Parathyroid adenoma (tissue), 2 donors: ENCODE results near the gene PLA2R1.

Experiments
- H2AFZ ChIP-seq: fragments of 300-600 bp; sonication (generic); one replicate; pipeline ENCODE4 v1.7.0; 2017; ENCODE audit warnings: antibody characterized with exemption, mild to moderate bottlenecking
- H3K27ac ChIP-seq: fragments of 300-600 bp; sonication (generic); one replicate; pipeline ENCODE4 v1.7.0; 2017
- H3K27me3 ChIP-seq: fragments of 300-600 bp; sonication (generic); one replicate; pipeline ENCODE4 v1.7.0; 2017; ENCODE audit warnings: low read length; ENCODE audit not compliant: control insufficient read depth, insufficient read depth
- H3K36me3 ChIP-seq: fragments of 300-600 bp; sonication (generic); one replicate; pipeline ENCODE4 v1.7.0; 2017; ENCODE audit warnings: low read length; ENCODE audit not compliant: control insufficient read depth, insufficient read depth
- H3K4me1 ChIP-seq: fragments of 300-600 bp; sonication (generic); one replicate; pipeline ENCODE4 v1.7.0; 2017; ENCODE audit warnings: control low read depth
- H3K4me2 ChIP-seq: fragments of 300-600 bp; sonication (generic); one replicate; pipeline ENCODE4 v1.7.0; 2017; ENCODE audit warnings: low read length
- H3K4me3 ChIP-seq: fragments of 300-600 bp; sonication (generic); one replicate; pipeline ENCODE4 v1.7.0; 2017; ENCODE audit warnings: low read depth, low read length
- H3K79me2 ChIP-seq: fragments of 300-600 bp; sonication (generic); one replicate; pipeline ENCODE4 v1.7.0; 2017; ENCODE audit warnings: control low read depth
- H3K9ac ChIP-seq: fragments of 300-600 bp; sonication (generic); one replicate; pipeline ENCODE4 v1.7.0; 2017; ENCODE audit warnings: mild to moderate bottlenecking
- H3K9me3 ChIP-seq: fragments of 300-600 bp; sonication (generic); one replicate; pipeline ENCODE4 v1.7.0; 2017; ENCODE audit warnings: low read length; ENCODE audit not compliant: control insufficient read depth
- CTCF ChIP-seq: fragments of 300-600 bp; sonication (generic); IDR thresholded peaks from one replicate; pipeline ENCODE4 v1.7.0; 2017; ENCODE audit warnings: antibody characterized with exemption, mild to moderate bottlenecking
- donor health status: primary hyperparathyroidism.

Gene PLA2R1

GRCh38 chr2:160050147-160050546 lies 12.3 kb downstream of the PLA2R1 start:
- H3K79me2 ChIP-seq: peaks cover 14% of the 10 kb centered on the region
- no peak overlapping the region for H3K4me2 ChIP-seq
- H2AFZ ChIP-seq: no peak overlapping the region
- no peak overlapping the region for H3K4me3 ChIP-seq
- no peaks in the 10 kb centered on the region for H3K9me3 ChIP-seq
- no peak overlapping the region for H3K27ac ChIP-seq
- TF ChIP-seq CTCF: no peak
- H3K9ac ChIP-seq: no peak overlapping the region
- no peaks in the 10 kb centered on the region for H3K36me3 ChIP-seq
- H3K27me3 ChIP-seq: no peaks in the 10 kb centered on the region
- H3K4me1 ChIP-seq: peaks cover 15% of the 10 kb centered on the region

GRCh38 chr2:160045703-160046210 lies 16.7 kb downstream of the PLA2R1 start:
- Histone ChIP-seq H3K9me3 (no peaks in the 10 kb centered on the region), H3K27me3 (no peaks in the 10 kb centered on the region), H3K4me1 (no peaks in the 10 kb centered on the region), H3K79me2 (peaks cover 15% of the 10 kb centered on the region), H3K27ac (no peak overlapping the region), H3K36me3 (no peaks in the 10 kb centered on the region), H3K9ac (no peak overlapping the region), H2AFZ (no peak overlapping the region), H3K4me3 (no peak overlapping the region), H3K4me2 (no peak overlapping the region)
- TF ChIP-seq CTCF: no peak

GRCh38 chr2:160044728-160045127 lies 17.7 kb downstream of the PLA2R1 start:
- H2AFZ ChIP-seq: no peak overlapping the region
- TF ChIP-seq CTCF: no peak
- no peak overlapping the region for H3K4me3 ChIP-seq
- no peaks in the 10 kb centered on the region for H3K36me3 ChIP-seq
- peaks cover 15% of the 10 kb centered on the region for H3K79me2 ChIP-seq
- no peaks in the 10 kb centered on the region for H3K27me3 ChIP-seq
- H3K9me3 ChIP-seq: no peaks in the 10 kb centered on the region
- H3K9ac ChIP-seq: no peak overlapping the region
- no peak overlapping the region for H3K4me2 ChIP-seq
- no peaks in the 10 kb centered on the region for H3K4me1 ChIP-seq
- H3K27ac ChIP-seq: no peak overlapping the region

- Histone ChIP-seq H3K4me1 (peaks cover 5% of the 10 kb centered on the region), H3K9ac (no peak overlapping the region), H3K36me3 (no peaks in the 10 kb centered on the region), H3K27ac (no peak overlapping the region), H3K9me3 (no peaks in the 10 kb centered on the region), H3K4me2 (no peak overlapping the region), H3K4me3 (no peak overlapping the region), H3K27me3 (no peaks in the 10 kb centered on the region), H3K79me2 (peaks cover 12% of the 10 kb centered on the region), H2AFZ (no peak overlapping the region)
- TF ChIP-seq CTCF: no peak
Observed at GRCh38 chr2:160043265-160043664, 19.1 kb downstream of the PLA2R1 start.

- H3K27ac ChIP-seq: no peak overlapping the region
- no peaks in the 10 kb centered on the region for H3K27me3 ChIP-seq
- TF ChIP-seq CTCF: no peak
Observed at GRCh38 chr2:160042054-160042453, 20.4 kb downstream of the PLA2R1 start.

More at GRCh38 chr2:160042054-160042453, 20.4 kb downstream of the PLA2R1 start:
- Histone ChIP-seq H2AFZ (no peak overlapping the region), H3K4me1 (peaks cover 5% of the 10 kb centered on the region), H3K4me3 (no peak overlapping the region), H3K79me2 (peaks cover 8% of the 10 kb centered on the region), H3K36me3 (no peaks in the 10 kb centered on the region), H3K4me2 (no peak overlapping the region), H3K9me3 (no peaks in the 10 kb centered on the region), H3K9ac (no peak overlapping the region)
